Stimulated activated CD8-positive, alpha-beta memory T cell treated with anti-CD3 and anti-CD28 coated beads, Interleukin-12 subunit alpha, Interleukin-12 subunit beta, amount 100 ng/mL, for 1 hour (primary cell): ENCODE measurements around the gene INO80B.
A peak's percentile ranks its signal among the peaks of the same experiment; 100 is the strongest.

ENCODE experiments used
- DNase-seq: peaks from one replicate; pipeline ENCODE4 v3.0.0-alpha.2; 2020; ENCODE audit warnings: low read depth

Gene INO80B

DNA sequence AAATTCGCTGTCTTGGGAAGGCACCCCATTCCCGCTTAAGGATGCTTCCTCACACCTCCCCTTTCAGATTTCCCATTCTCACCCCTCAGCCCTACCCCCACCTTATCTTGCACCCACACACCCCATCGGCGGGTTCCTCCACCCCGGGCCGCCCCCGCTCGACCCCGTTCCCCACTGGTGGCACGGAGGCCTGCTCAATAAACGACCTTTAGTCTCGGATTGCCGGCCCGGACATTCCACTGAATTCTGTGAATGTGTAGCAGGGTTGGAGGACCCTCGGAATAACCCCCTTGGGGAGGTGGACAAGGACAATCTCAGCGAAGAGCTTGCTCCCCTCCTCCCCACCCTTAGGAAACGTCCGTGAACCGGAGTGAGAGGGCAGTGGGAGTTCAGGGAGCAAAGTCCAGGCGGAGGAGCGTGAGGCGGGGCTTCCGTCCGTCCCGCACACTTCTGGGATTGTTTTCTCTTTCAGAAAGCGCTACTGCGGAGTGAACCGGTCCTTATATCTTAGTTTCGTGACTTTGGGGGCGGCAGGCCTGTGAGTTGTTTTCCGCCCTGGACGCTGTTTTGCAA lies 47.3 kb downstream of the INO80B start:
- DNase-seq: no peak

DNA sequence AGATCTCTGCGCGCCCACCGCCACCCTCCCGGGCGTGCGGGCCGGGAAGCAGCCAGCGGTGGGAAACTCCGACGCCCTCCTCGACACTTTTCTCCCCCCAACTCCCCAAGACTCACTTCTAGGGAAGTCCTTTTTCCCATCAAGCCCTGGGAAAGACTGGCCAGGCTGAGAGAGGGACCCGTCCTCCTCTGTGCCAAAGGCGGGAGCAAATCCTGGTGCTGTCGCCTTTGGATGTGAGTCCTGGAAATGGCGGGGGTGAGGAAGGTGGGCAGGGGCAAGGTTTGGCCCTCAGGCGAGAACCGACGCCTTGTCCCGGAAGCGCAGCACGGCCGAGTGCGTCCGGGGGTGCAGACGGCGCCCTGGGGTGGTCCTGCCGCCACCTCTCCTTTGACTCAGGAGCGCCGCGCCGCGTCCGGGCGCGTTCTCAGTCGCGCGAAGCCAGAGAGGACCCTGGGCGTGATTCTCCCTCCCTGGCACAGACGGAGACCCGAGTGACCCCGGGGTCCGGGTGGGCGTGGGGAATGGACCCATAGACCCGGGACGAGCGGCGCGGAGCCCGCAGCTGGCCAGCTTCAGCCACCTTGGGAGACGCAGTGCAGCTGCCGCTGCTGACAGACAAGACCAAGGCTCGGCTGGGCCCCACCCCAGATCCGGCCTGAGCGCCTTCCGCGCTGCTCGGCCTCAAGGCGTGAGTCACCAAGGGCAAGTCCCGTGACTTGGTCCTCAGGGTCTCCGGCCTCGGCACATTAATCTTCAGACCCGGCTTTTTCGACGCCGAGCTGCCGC lies 48.0 kb downstream of the INO80B start:
- no peak for DNase-seq

DNA sequence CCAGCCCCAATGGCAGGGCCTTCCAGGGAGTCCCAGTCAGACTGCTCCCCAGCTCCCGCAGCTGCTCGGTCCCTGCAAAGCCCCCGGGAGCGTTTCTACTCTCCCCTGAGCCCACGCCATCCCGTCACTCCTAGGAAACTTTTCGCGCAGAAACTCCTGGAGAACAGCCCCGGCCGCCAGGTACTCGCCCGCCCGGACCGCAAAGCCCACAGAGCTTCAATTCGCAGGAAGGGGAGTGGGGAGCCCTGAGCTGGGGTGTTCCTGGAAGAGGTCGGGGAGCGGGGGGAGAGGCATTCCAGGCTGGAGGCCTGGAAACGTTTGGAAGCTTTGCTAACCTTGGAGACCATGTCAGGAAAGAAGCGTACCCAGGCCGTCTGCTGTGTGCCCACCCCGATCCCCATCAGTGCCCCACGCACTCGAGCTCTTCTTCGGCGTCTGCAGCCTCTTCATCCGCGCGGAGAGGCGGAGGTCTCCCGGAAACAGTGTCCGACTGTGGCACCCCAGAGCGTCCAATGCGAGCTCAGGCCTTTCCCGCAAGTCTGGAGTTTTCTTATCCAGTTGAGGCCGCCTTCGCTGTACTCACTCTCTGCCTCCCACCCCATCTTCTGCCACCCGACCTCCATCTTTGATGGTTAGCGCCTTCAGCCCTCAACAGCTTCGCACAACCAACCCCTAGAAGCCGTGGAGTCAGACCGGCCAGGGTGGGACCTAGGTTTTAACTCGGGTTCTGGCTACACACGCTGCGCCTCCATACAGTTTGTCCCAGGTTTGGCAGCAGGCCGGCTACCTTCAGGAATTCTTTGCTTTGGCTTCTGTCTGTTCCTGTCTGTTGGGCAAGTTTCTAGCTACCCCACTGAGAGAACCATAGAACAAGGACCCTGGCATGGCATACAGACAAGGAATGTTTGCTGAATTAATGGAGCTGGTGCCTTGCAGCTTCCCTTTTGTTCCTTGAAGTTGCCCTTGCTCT lies 48.9 kb downstream of the INO80B start:
- no peak for DNase-seq

DNA sequence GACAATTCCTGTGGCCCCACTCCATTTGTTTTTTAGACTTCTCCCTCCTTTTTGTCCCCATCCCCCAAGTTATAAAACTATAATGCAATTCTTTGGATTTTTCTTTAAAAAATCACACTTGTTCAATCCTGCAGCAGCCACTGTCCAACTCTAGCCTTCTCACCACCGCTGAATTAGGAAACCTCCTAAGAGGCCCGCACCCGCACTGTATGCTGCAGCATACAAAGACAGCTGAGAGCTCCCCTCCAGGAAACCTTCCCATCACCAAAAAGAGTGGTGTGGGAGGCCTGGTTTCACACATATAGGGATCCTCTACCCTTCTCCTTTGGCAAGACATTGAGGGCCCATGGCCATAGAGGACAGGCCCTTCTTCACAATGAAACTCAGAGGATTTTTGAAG lies 49.7 kb downstream of the INO80B start:
- DNase-seq: no peak

DNA sequence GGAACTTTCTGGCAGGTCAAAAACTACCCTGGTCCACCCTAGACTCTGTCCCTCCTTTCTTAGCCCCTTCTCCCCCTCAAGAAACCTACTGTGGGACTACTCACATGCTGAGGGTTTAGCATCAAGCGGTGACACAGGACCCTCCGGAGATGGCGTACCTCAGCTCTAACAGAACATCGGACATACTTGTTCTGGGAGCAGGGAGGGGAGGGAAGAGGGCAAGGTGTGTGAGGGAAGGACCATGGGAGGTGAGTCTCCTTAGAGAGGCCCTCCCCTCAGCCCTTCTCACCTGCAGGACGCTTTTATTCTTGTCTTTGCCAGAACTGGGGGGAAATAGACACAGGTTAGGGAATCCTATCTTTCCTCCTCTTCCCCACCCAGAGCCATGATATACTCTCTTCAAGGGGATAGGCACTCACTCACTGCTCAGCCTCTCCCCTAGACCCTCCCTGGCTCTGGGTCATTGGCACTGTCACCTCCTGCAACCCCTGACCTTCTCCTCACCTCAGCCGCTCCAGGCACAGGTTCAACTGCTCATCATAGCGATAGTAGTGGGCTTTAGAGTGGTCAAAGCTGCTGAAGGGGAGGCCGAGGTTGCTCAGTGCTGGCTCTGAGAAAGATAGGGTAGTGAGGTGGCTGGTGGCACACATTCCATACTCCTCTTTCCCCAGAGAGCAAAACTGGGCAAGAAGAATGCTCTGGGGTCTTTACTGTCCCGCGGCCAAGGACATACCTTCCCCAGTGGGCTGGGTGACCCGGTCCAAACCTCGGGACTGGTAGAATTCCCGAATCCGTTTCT lies 50.8 kb downstream of the INO80B start:
- no peak for DNase-seq

- DNase-seq: peak; percentile 98
Observed at GRCh38 chr2:74507145-74507925, 52.4 kb downstream of the INO80B start, which contains the start of gene PCGF1. Gene PCGF1, minus strand, starts transcription at chr2:74507695. Its CDS starts 27 bp downstream, at chr2:74507668.
